ENCODE measurements around the gene PCGF3. TPM values are rescaled to one million over a fixed set of nuclear protein-coding genes. Genes with fewer than 3 reads are reported as not detected.

The PCGF3 gene
- total RNA-seq, 2 donors from 2014 or later = 59.0 to 135 TPM

- no peaks in the 10 kb centered on the region for H3K9me3 ChIP-seq
- no peak overlapping the region for H3K4me3 ChIP-seq
- WGBS = 84% methylated on average over 20 of the region's 34 CpGs
- H3K27me3 ChIP-seq (replicated peaks; ENCODE audit: insufficient read depth) = no peaks in the 10 kb centered on the region
- DNase-seq (ENCODE audit: low spot score) = no peak
- H3K36me3 ChIP-seq = no peaks in the 10 kb centered on the region
- intact Hi-C loops (cut with DNase I) = no loop called here
- H3K27ac ChIP-seq = no peak overlapping the region
- H3K4me1 ChIP-seq (replicated peaks) = no peaks in the 10 kb centered on the region
- TF ChIP-seq POLR2A (IDR thresholded peaks at IDR 0.05) (no peak), POLR2AphosphoS5 (IDR thresholded peaks at IDR 0.05) (no peak), CTCF (IDR thresholded peaks at IDR 0.05) (no peak)
These were observed 42.0 kb downstream of the PCGF3 start for GRCh38 chr4:747546-748170.

- Histone ChIP-seq H3K27ac (no peak overlapping the region), H3K9me3 (no peaks in the 10 kb centered on the region), H3K4me3 (no peak overlapping the region), H3K27me3 (replicated peaks; ENCODE audit: insufficient read depth) (no peaks in the 10 kb centered on the region), H3K36me3 (no peaks in the 10 kb centered on the region), H3K4me1 (replicated peaks) (no peaks in the 10 kb centered on the region)
- WGBS = 94% methylated on average over 19 of the region's 19 CpGs
- no peak for DNase-seq (ENCODE audit: low spot score)
- intact Hi-C loops (cut with DNase I) = no loop called here
- TF ChIP-seq CTCF (IDR thresholded peaks at IDR 0.05) = no peak
- TF ChIP-seq POLR2AphosphoS5 (IDR thresholded peaks at IDR 0.05) = no peak
- no peak for TF ChIP-seq POLR2A (IDR thresholded peaks at IDR 0.05)
These were observed 42.8 kb downstream of the PCGF3 start for GRCh38 chr4:748461-748860.

GRCh38 chr4:749698-750666 is 44.4 kb downstream of the PCGF3 start:
- no peak for DNase-seq (ENCODE audit: low spot score)
- no peak overlapping the region for H3K27ac ChIP-seq
- intact Hi-C loops (cut with DNase I) = no loop called here
- H3K4me1 ChIP-seq (replicated peaks) = no peaks in the 10 kb centered on the region
- TF ChIP-seq POLR2A (IDR thresholded peaks at IDR 0.05) = no peak
- TF ChIP-seq CTCF (IDR thresholded peaks at IDR 0.05) = no peak
- TF ChIP-seq POLR2AphosphoS5 (IDR thresholded peaks at IDR 0.05) = no peak
- H3K36me3 ChIP-seq = no peaks in the 10 kb centered on the region
- no peak overlapping the region for H3K4me3 ChIP-seq
- no peaks in the 10 kb centered on the region for H3K27me3 ChIP-seq (replicated peaks; ENCODE audit: insufficient read depth)
- WGBS = 76% methylated on average over 20 of the region's 20 CpGs
- H3K9me3 ChIP-seq = no peaks in the 10 kb centered on the region

GRCh38 chr4:751676-752075 is 46.0 kb downstream of the PCGF3 start:
- no peak overlapping the region for H3K27ac ChIP-seq
- H3K4me3 ChIP-seq = no peak overlapping the region
- no peaks in the 10 kb centered on the region for H3K4me1 ChIP-seq (replicated peaks)
- 59% methylated on average over 14 of the region's 15 CpGs for WGBS
- no peaks in the 10 kb centered on the region for H3K27me3 ChIP-seq (replicated peaks; ENCODE audit: insufficient read depth)
- TF ChIP-seq CTCF (IDR thresholded peaks at IDR 0.05) (no peak), POLR2A (IDR thresholded peaks at IDR 0.05) (no peak)
- intact Hi-C loops (cut with DNase I) = no loop called here
- no peak for DNase-seq (ENCODE audit: low spot score)
- no peaks in the 10 kb centered on the region for H3K9me3 ChIP-seq
- no peaks in the 10 kb centered on the region for H3K36me3 ChIP-seq

Measured in prostate gland (tissue), 2 donors.